DOHH2 (cell line): ENCODE measurements around the gene PRPF38B.

Experiments used
- CTCF ChIP-seq: fragments of 200-600 bp; sonication (generic); IDR thresholded peaks from one replicate; pipeline ENCODE4 v1.5.1; 2014; ENCODE audit warnings: antibody characterized with exemption, mild to moderate bottlenecking, low read depth, low read length; ENCODE audit not compliant: poor library complexity, severe bottlenecking
- EZH2phosphoT487 ChIP-seq: fragments of 200-600 bp; sonication (generic); IDR thresholded peaks from 2 replicates; pipeline ENCODE4 v1.6.1; 2017; ENCODE audit warnings: borderline replicate concordance, mild to moderate bottlenecking, antibody characterized with exemption, low read length, moderate library complexity, mixed read lengths

DNA sequence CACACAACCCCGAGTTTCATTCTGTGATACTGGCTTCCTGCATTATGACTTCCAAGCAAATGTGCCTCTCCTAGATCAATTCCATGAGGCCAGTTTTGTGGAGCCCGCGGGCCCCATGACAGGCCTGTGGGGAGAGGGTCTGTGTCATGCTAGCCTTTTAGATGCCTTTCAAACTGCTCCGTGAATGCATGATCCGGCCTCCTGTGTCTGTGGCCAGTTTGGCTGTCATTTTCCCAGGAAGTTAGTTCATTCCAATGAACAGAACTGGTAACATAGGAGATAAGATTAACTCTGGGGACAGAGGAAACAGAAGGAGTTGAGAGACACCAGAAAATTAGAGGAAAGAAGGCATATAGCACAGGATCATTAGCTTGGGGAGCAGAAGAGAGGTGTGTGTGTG lies 23.8 kb downstream of the PRPF38B start:
- TF ChIP-seq CTCF (no peak), EZH2phosphoT487 (no peak)
